Endothelial cell of umbilical vein (primary cell): ENCODE measurements around the gene MIOS. TPM values are rescaled to one million over a fixed set of nuclear protein-coding genes. Genes with fewer than 3 reads are reported as not detected.

ENCODE experiments used
- BruUV-seq: library from RNA; stranded (reverse); fragments of 400-500 nt; replicated peaks from 2 replicates; lab custom pipeline; 2021; lab: Mats Ljungman, UMichigan
- CTCF ChIA-PET: fragments of 300-600, 350-600 bp; sonication (Branson Sonifier 250); formaldehyde crosslinking; loops from one replicate; lab custom pipeline; 2021; ENCODE audit warnings: antibody characterized with exemption, inconsistent platforms; lab: Charles Lee
- POLR2A ChIA-PET: fragments of 300-600, 350-600 bp; sonication (Branson Sonifier 250); formaldehyde crosslinking; loops from one replicate; lab custom pipeline; 2021; ENCODE audit warnings: antibody characterized with exemption, inconsistent platforms; lab: Charles Lee
- DNase-seq: peaks from one replicate; pipeline ENCODE4 v3.0.0-alpha.2; 2011; ENCODE audit warnings: low read depth, low spot score
- FAIRE-seq: peaks from 2 replicates; lab custom pipeline; 2011; peaks lifted over from hg19 to GRCh38; lab: Jason Lieb, UNC
- H2AFZ ChIP-seq: 2 replicates; pipeline ENCODE4 v1.6.0; 2012; ENCODE audit warnings: low read depth, low read length, control low read depth, inconsistent platforms
- H3K27ac ChIP-seq: 2 replicates; pipeline ENCODE4 v1.5.1; 2011; ENCODE audit warnings: low read depth, mild to moderate bottlenecking, control low read depth, low read length, moderate library complexity; ENCODE audit not compliant: insufficient read depth
- H3K27me3 ChIP-seq, 2 experiments: 2 replicates each; pipeline versions ENCODE4 v1.6.0 to v1.6.1; 2011; ENCODE audit warnings: low read length in 2 of 2, mixed read lengths in 1 of 2; ENCODE audit not compliant: control insufficient read depth in 2 of 2, insufficient read depth in 2 of 2
- H3K36me3 ChIP-seq, 2 experiments: 2 replicates in 1 of 2; 3 replicates in 1 of 2; pipeline ENCODE4 v1.5.1; 2011; ENCODE audit warnings: low read length in 2 of 2, mild to moderate bottlenecking in 1 of 2, moderate library complexity in 1 of 2; ENCODE audit not compliant: control insufficient read depth in 2 of 2, insufficient read depth in 2 of 2; ENCODE audit errors: extremely low read depth in 1 of 2
- H3K4me1 ChIP-seq: 3 replicates; pipeline ENCODE4 v1.5.1; 2011; ENCODE audit warnings: mild to moderate bottlenecking, low read length; ENCODE audit not compliant: control insufficient read depth, insufficient read depth; ENCODE audit errors: extremely low read depth
- H3K4me2 ChIP-seq: 2 replicates; pipeline ENCODE4 v1.6.1; 2011; ENCODE audit warnings: low read length, control low read depth, mixed read lengths; ENCODE audit not compliant: insufficient read depth
- H3K4me3 ChIP-seq, 3 experiments: fragments of 200-600 bp in 1 of 3; sonication (generic), shearing (Covaris generic) in 1 of 3; replicated peaks in 1 of 3; 2 replicates each; pipeline ENCODE4 v1.5.1; 2011 to 2016; ENCODE audit warnings: control low read depth in 3 of 3, low read length in 3 of 3, mild to moderate bottlenecking in 2 of 3, inconsistent platforms in 1 of 3, low read depth in 1 of 3, moderate library complexity in 1 of 3; ENCODE audit not compliant: insufficient read depth in 1 of 3
- H3K79me2 ChIP-seq: 2 replicates; pipeline ENCODE4 v1.6.0; 2012; ENCODE audit warnings: low read length, inconsistent platforms; ENCODE audit not compliant: control insufficient read depth, insufficient read depth
- H3K9ac ChIP-seq: replicated peaks from 2 replicates; pipeline ENCODE3; 2011; ENCODE audit warnings: low read length, control low read depth; ENCODE audit not compliant: insufficient read depth; ENCODE audit errors: extremely low read depth
- H3K9me1 ChIP-seq: replicated peaks from 3 replicates; pipeline ENCODE4 v1.6.0; 2011; ENCODE audit warnings: mild to moderate bottlenecking, low read length; ENCODE audit not compliant: control insufficient read depth, insufficient read depth; ENCODE audit errors: extremely low read depth
- H3K9me3 ChIP-seq: replicated peaks from 2 replicates; pipeline ENCODE4 v1.5.1; 2012; ENCODE audit warnings: low read length, inconsistent platforms; ENCODE audit not compliant: control insufficient read depth, insufficient read depth
- H4K20me1 ChIP-seq: replicated peaks from 2 replicates; pipeline ENCODE3; 2011; ENCODE audit warnings: mild to moderate bottlenecking, low read length; ENCODE audit not compliant: control insufficient read depth, insufficient read depth; ENCODE audit errors: extremely low read depth
- EZH2 ChIP-seq: IDR thresholded peaks from 2 replicates; pipeline ENCODE4 v1.6.1; 2012; ENCODE audit warnings: borderline replicate concordance, low read depth, mild to moderate bottlenecking, moderate library complexity, low read length, inconsistent platforms; ENCODE audit not compliant: severe bottlenecking
- FOS ChIP-seq: IDR thresholded peaks from 2 replicates; pipeline ENCODE4 v1.6.1; 2011; ENCODE audit warnings: mild to moderate bottlenecking, low read length, moderate library complexity, borderline replicate concordance; ENCODE audit not compliant: insufficient read depth
- GATA2 ChIP-seq: IDR thresholded peaks from 2 replicates; pipeline ENCODE4 v1.7.0; 2011; ENCODE audit warnings: low read depth, mild to moderate bottlenecking, moderate library complexity, mixed read lengths, low read length; ENCODE audit not compliant: insufficient read length, insufficient read depth
- JUN ChIP-seq: IDR thresholded peaks from 2 replicates; pipeline ENCODE4 v1.6.1; 2011; ENCODE audit warnings: borderline replicate concordance, low read depth; ENCODE audit not compliant: insufficient read length, insufficient read depth
- MYC ChIP-seq: IDR thresholded peaks from one replicate; pipeline ENCODE4 v1.6.1; 2011; ENCODE audit warnings: mild to moderate bottlenecking, low read depth, low read length
- POLR2A ChIP-seq: IDR thresholded peaks from 2 replicates; pipeline ENCODE4 v1.6.1; 2012; ENCODE audit warnings: low read depth, mild to moderate bottlenecking, control low read depth, low read length
- POLR2AphosphoS5 ChIP-seq: IDR thresholded peaks from 2 replicates; pipeline ENCODE4 v1.6.1; 2012; ENCODE audit warnings: low read depth, mild to moderate bottlenecking, control low read depth, low read length, moderate library complexity; ENCODE audit not compliant: insufficient read depth
- dilution Hi-C: fragments of 300-500 bp; cut with MboI; formaldehyde crosslinking; loops from one replicate; pipeline ENCODE4 v1.15.0; 2019; ENCODE audit warnings: low sequenced_read_pairs; ENCODE audit not compliant: extremely low pct_ligation_motif_present
- intact Hi-C: fragments of 100-400 bp; cut with micrococcal nuclease; formaldehyde crosslinking; loops from one replicate; pipeline ENCODE4 v1.10.0; 2022
- polyA plus RNA-seq, 4 experiments: library from polyadenylated mRNA; depleted of rRNA in 3 of 4; stranded (reverse) in 3 of 4; unstranded in 1 of 4; fragments of >200 nt; gene quantifications; 2 replicates each; pipeline versions ENCODE4 v1.2.1 to v1.2.3, GENCODE V29; 2011 to 2012; ENCODE audit warnings: missing spikeins in 1 of 4
- total RNA-seq: library from RNA; stranded (reverse); gene quantifications from 2 replicates; pipeline ENCODE4 v1.2.3, GENCODE V29; 2021
- TF ChIP-seq, protein P1 (sequence below): IDR thresholded peaks from 2 replicates; pipeline ENCODE4 v1.6.1; 2011; ENCODE audit not compliant: insufficient read depth, insufficient read length
- TF ChIP-seq, protein P2 (sequence below), 2 donors: IDR thresholded peaks; 1 replicate in 1 of 2; 2 replicates in 1 of 2; pipeline ENCODE4 v1.5.1; 2011; ENCODE audit warnings: low read length in 2 of 2, mild to moderate bottlenecking in 2 of 2, moderate library complexity in 2 of 2, control low read depth in 1 of 2, inconsistent platforms in 1 of 2, low read depth in 1 of 2; ENCODE audit not compliant: insufficient read depth in 1 of 2; ENCODE audit errors: extremely low read depth in 1 of 2

MIOS gene
- total and polyA plus RNA-seq, 2 donors (not counting 3 experiments of a cell fraction or from before 2014, with no cell fraction given): 8.5 to 16.8 TPM

DNA sequence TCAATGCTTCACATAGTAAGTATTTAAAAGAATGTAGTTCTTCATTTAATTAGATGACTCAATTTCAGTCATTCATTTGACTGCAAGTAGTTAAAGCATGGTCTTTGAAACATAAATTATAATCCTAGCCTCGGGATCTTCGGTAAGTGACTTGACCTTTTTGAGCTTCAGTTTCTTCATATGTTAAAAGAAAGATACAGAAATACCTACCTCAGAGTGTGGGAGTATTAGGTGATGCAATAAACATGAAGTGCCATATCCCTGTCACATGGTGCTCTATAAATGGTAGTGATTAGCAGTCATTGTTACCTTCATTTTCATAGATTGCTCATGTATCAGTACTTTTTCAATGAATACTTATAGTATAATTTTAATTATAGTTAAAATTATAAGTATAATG is 42.6 kb downstream of the MIOS start:
- Histone ChIP-seq H4K20me1 (no peaks in the 10 kb centered on the region), H3K4me2 (no peak overlapping the region), H3K79me2 (no peaks in the 10 kb centered on the region), H2AFZ (no peak overlapping the region), H3K27me3 (no peaks in the 10 kb centered on the region), H3K9me1 (no peaks in the 10 kb centered on the region), H3K9ac (no peak overlapping the region), H3K36me3 (no peaks in the 10 kb centered on the region), H3K4me1 (no peaks in the 10 kb centered on the region), H3K4me3 (no peak overlapping the region), H3K27ac (no peak overlapping the region), H3K9me3 (no peaks in the 10 kb centered on the region)
- intact Hi-C loops: no loop called here
- dilution Hi-C loops: no loop called here
- TF ChIP-seq POLR2AphosphoS5 (no peak), GATA2 (no peak), JUN (no peak), MYC (no peak), EZH2 (no peak), POLR2A (no peak), FOS (no peak)
- TF ChIP-seq, protein P1, sequence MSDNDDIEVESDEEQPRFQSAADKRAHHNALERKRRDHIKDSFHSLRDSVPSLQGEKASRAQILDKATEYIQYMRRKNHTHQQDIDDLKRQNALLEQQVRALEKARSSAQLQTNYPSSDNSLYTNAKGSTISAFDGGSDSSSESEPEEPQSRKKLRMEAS: no peak
- TF ChIP-seq, protein P2, sequence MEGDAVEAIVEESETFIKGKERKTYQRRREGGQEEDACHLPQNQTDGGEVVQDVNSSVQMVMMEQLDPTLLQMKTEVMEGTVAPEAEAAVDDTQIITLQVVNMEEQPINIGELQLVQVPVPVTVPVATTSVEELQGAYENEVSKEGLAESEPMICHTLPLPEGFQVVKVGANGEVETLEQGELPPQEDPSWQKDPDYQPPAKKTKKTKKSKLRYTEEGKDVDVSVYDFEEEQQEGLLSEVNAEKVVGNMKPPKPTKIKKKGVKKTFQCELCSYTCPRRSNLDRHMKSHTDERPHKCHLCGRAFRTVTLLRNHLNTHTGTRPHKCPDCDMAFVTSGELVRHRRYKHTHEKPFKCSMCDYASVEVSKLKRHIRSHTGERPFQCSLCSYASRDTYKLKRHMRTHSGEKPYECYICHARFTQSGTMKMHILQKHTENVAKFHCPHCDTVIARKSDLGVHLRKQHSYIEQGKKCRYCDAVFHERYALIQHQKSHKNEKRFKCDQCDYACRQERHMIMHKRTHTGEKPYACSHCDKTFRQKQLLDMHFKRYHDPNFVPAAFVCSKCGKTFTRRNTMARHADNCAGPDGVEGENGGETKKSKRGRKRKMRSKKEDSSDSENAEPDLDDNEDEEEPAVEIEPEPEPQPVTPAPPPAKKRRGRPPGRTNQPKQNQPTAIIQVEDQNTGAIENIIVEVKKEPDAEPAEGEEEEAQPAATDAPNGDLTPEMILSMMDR (IDR thresholded peaks at IDR 0.05; ENCODE audit: extremely low read depth in 1 of 2, insufficient read depth in 1 of 2, low read depth in 1 of 2, low read length in 2 of 2): no peak
- POLR2A ChIA-PET: no interaction called here
- FAIRE-seq (no peak), DNase-seq (no peak)
- no TSS peak for BruUV-seq
- CTCF ChIA-PET: no interaction called here
